HG03342 (cell line): ENCODE data around the gene SLAMF9.

Source experiments
- ATAC-seq: cut with Tn5 transposase; IDR thresholded peaks from one replicate; pipeline ENCODE4 v1.9.1; 2021; ENCODE audit warnings: mild to moderate bottlenecking, moderate library complexity; ENCODE audit not compliant: unreplicated experiment

Gene SLAMF9

GRCh38 chr1:159947942-159948341 lies 6.1 kb downstream of the SLAMF9 start:
- ATAC-seq, result no peak

- ATAC-seq, result no peak
Measured at GRCh38 chr1:159946242-159947187, 7.5 kb downstream of the SLAMF9 start.

- ATAC-seq, result no peak
Measured at GRCh38 chr1:159945483-159946241, 8.4 kb downstream of the SLAMF9 start, which contains the start of gene IGSF9. TSS of gene IGSF9 (minus strand) at chr1:159945613. CDS start at chr1:159943454, 2,159 bp downstream.

GRCh38 chr1:159944623-159945455 lies 9.2 kb downstream of the SLAMF9 start:
- ATAC-seq, result no peak

- ATAC-seq, result no peak
Measured at GRCh38 chr1:159943908-159944622, 10.0 kb downstream of the SLAMF9 start.

GRCh38 chr1:159943278-159943640 lies 10.8 kb downstream of the SLAMF9 start:
- no peak for ATAC-seq

GRCh38 chr1:159942632-159943277 lies 11.3 kb downstream of the SLAMF9 start:
- ATAC-seq, result no peak

- no peak for ATAC-seq
Measured at GRCh38 chr1:159941591-159942560, 12.2 kb downstream of the SLAMF9 start.

- ATAC-seq, result no peak
Measured at GRCh38 chr1:159941141-159941540, 12.9 kb downstream of the SLAMF9 start.

- ATAC-seq, result no peak
Measured at GRCh38 chr1:159940006-159940620, 13.9 kb downstream of the SLAMF9 start.

- ATAC-seq, result no peak
Measured at GRCh38 chr1:159939678-159940002, 14.4 kb downstream of the SLAMF9 start.

GRCh38 chr1:159938905-159939677 lies 14.9 kb downstream of the SLAMF9 start:
- no peak for ATAC-seq

- no peak for ATAC-seq
Measured at GRCh38 chr1:159938211-159938852, 15.7 kb downstream of the SLAMF9 start.

- no peak for ATAC-seq
Measured at GRCh38 chr1:159937054-159937750, 16.8 kb downstream of the SLAMF9 start.

- no peak for ATAC-seq
Measured at GRCh38 chr1:159936273-159936904, 17.6 kb downstream of the SLAMF9 start.

GRCh38 chr1:159935719-159936272 lies 18.2 kb downstream of the SLAMF9 start:
- no peak for ATAC-seq
